IMR-90 (cell line): Measurements from ENCODE around the gene SYCP2. TPM values are rescaled to one million over a fixed set of nuclear protein-coding genes. Genes with fewer than 3 reads are reported as not detected.

Experiments used
- ATAC-seq: fragments of 200-7000 bp; cut with Tn5 transposase; 2 replicates; pipeline ENCODE4 v1.9.1; 2020; ENCODE audit warnings: low read depth, mild to moderate bottlenecking, moderate library complexity
- BruUV-seq: library from RNA; stranded (reverse); fragments of 400-500 nt; replicated peaks from 2 replicates; lab custom pipeline; 2021; lab: Mats Ljungman, UMichigan
- CTCF ChIA-PET: fragments of 300-600 bp; formaldehyde crosslinking; extraction: SDS; loops from one replicate; lab custom pipeline; 2021; ENCODE audit warnings: antibody characterized with exemption; lab: Yijun Ruan, JAX
- POLR2A ChIA-PET: fragments of 300-600 bp; sonication (Branson Sonifier 250); formaldehyde crosslinking; loops from one replicate; lab custom pipeline; 2022; ENCODE audit warnings: antibody characterized with exemption; ENCODE audit not compliant: unreplicated experiment; lab: Charles Lee
- DNase-seq: peaks from one replicate; pipeline ENCODE4 v3.0.0; 2013
- H2AFZ ChIP-seq: replicated peaks from 2 replicates; pipeline ENCODE3; 2013; ENCODE audit warnings: low read length, mild to moderate bottlenecking; ENCODE audit not compliant: poor library complexity
- H2AK5ac ChIP-seq: 2 replicates; pipeline ENCODE4 v1.6.1; 2013; ENCODE audit warnings: low read depth, low read length, inconsistent platforms
- H2AK9ac ChIP-seq: replicated peaks from 2 replicates; pipeline ENCODE3; 2013; ENCODE audit warnings: mild to moderate bottlenecking, low read depth, low read length, moderate library complexity; ENCODE audit not compliant: poor library complexity
- H2BK120ac ChIP-seq: 2 replicates; pipeline ENCODE4 v1.6.1; 2013; ENCODE audit warnings: low read depth, low read length, inconsistent platforms
- H2BK15ac ChIP-seq: 3 replicates; pipeline ENCODE4 v1.6.1; 2013; ENCODE audit warnings: low read depth, low read length, inconsistent platforms
- H2BK20ac ChIP-seq: 2 replicates; pipeline ENCODE4 v1.6.1; 2013; ENCODE audit warnings: low read depth, mild to moderate bottlenecking, inconsistent platforms, low read length, moderate library complexity
- H2BK5ac ChIP-seq: 2 replicates; pipeline ENCODE4 v1.6.1; 2013; ENCODE audit warnings: mild to moderate bottlenecking, low read depth, low read length, inconsistent platforms; ENCODE audit not compliant: poor library complexity, severe bottlenecking
- H3K14ac ChIP-seq: replicated peaks from 2 replicates; pipeline ENCODE4 v1.6.1; 2013; ENCODE audit warnings: low read depth, low read length, inconsistent platforms
- H3K18ac ChIP-seq: 2 replicates; pipeline ENCODE4 v1.6.1; 2013; ENCODE audit warnings: low read depth, low read length, control low read depth
- H3K23ac ChIP-seq: 2 replicates; pipeline ENCODE4 v1.6.1; 2013; ENCODE audit warnings: low read depth, low read length, inconsistent platforms
- H3K27ac ChIP-seq: 2 replicates; pipeline ENCODE4 v1.5.1; 2013; ENCODE audit warnings: mild to moderate bottlenecking, control low read depth, low read length; ENCODE audit not compliant: insufficient read depth
- H3K27me3 ChIP-seq: 2 replicates; pipeline ENCODE4 v1.6.1; 2013; ENCODE audit warnings: low read length; ENCODE audit not compliant: control insufficient read depth, insufficient read depth
- H3K36me3 ChIP-seq: 2 replicates; pipeline ENCODE4 v1.6.1; 2013; ENCODE audit warnings: low read length, mixed read lengths; ENCODE audit not compliant: control insufficient read depth, insufficient read depth
- H3K4ac ChIP-seq: 2 replicates; pipeline ENCODE4 v1.6.1; 2013; ENCODE audit warnings: low read depth, low read length, inconsistent platforms
- H3K4me1 ChIP-seq: 2 replicates; pipeline ENCODE4 v1.6.1; 2013; ENCODE audit warnings: low read length, mixed read lengths; ENCODE audit not compliant: control insufficient read depth, insufficient read depth
- H3K4me2 ChIP-seq: 2 replicates; pipeline ENCODE4 v1.6.1; 2013; ENCODE audit warnings: low read depth, mild to moderate bottlenecking, control low read depth, low read length, moderate library complexity
- H3K4me3 ChIP-seq: 2 replicates; pipeline ENCODE4 v1.5.1; 2013; ENCODE audit warnings: low read depth, mild to moderate bottlenecking, control low read depth, low read length, moderate library complexity; ENCODE audit not compliant: insufficient read depth
- H3K56ac ChIP-seq: 2 replicates; pipeline ENCODE4 v1.6.1; 2013; ENCODE audit warnings: low read length, inconsistent platforms; ENCODE audit not compliant: insufficient read depth; ENCODE audit errors: extremely low read depth
- H3K79me1 ChIP-seq, 2 experiments: 2 replicates each; pipeline ENCODE4 v1.6.1; 2013; ENCODE audit warnings: low read length in 2 of 2, inconsistent platforms in 1 of 2, low read depth in 1 of 2
- H3K9ac ChIP-seq: 2 replicates; pipeline ENCODE4 v1.6.1; 2013; ENCODE audit warnings: low read depth, low read length, control low read depth
- H3K9me1 ChIP-seq: 2 replicates; pipeline ENCODE4 v1.6.1; 2013; ENCODE audit warnings: low read length, inconsistent platforms; ENCODE audit not compliant: insufficient read depth
- H3K9me3 ChIP-seq: 2 replicates; pipeline ENCODE4 v1.6.1; 2013; ENCODE audit warnings: low read length; ENCODE audit not compliant: control insufficient read depth, insufficient read depth
- H4K20me1 ChIP-seq: 2 replicates; pipeline ENCODE4 v1.6.1; 2013; ENCODE audit warnings: low read length, inconsistent platforms; ENCODE audit not compliant: insufficient read depth
- H4K5ac ChIP-seq: 2 replicates; pipeline ENCODE4 v1.6.1; 2013; ENCODE audit warnings: mild to moderate bottlenecking, low read depth, low read length, control low read depth
- H4K8ac ChIP-seq, 2 experiments: 2 replicates each; pipeline ENCODE4 v1.6.1; 2013; ENCODE audit warnings: low read depth in 2 of 2, low read length in 2 of 2, control low read depth in 1 of 2, inconsistent platforms in 1 of 2
- H4K91ac ChIP-seq: 2 replicates; pipeline ENCODE4 v1.6.1; 2013; ENCODE audit warnings: low read depth, low read length, inconsistent platforms; ENCODE audit not compliant: insufficient read depth
- BHLHE40 ChIP-seq: fragments of 150-350 bp; IDR thresholded peaks from 2 replicates; pipeline ENCODE4 v1.6.1; 2016; ENCODE audit warnings: mild to moderate bottlenecking, low read depth, low read length
- CEBPB ChIP-seq: IDR thresholded peaks from 2 replicates; pipeline ENCODE4 v1.6.1; 2012; ENCODE audit warnings: low read depth, low read length, improper control_type of control experiment
- CHD1 ChIP-seq: IDR thresholded peaks from 2 replicates; pipeline ENCODE4 v1.6.1; 2012; ENCODE audit warnings: low read depth, low read length, improper control_type of control experiment
- NFE2L2 ChIP-seq: fragments of 150-350 bp; IDR thresholded peaks from 2 replicates; pipeline ENCODE4 v1.6.1; 2016; ENCODE audit warnings: low read depth, mild to moderate bottlenecking, low read length
- POLR2A ChIP-seq: IDR thresholded peaks from 2 replicates; pipeline ENCODE4 v1.6.1; 2012; ENCODE audit warnings: mild to moderate bottlenecking, low read depth, low read length
- RAD21 ChIP-seq: IDR thresholded peaks from 2 replicates; pipeline ENCODE4 v1.6.1; 2012; ENCODE audit warnings: low read length, improper control_type of control experiment
- RCOR1 ChIP-seq: IDR thresholded peaks from 2 replicates; pipeline ENCODE4 v1.6.1; 2012; ENCODE audit warnings: mild to moderate bottlenecking, low read length, improper control_type of control experiment; ENCODE audit not compliant: insufficient replicate concordance
- RFX5 ChIP-seq: IDR thresholded peaks from 2 replicates; pipeline ENCODE4 v1.8.0; 2012; ENCODE audit warnings: low read depth, mild to moderate bottlenecking, low read length, moderate library complexity
- WGBS, 2 experiments: methylation state at CpG; one replicate each; pipeline versions ENCODE4 v1.1.5 to v1.1.7; 2013; ENCODE audit warnings: missing lambda C conversion rate in 2 of 2; ENCODE audit not compliant: insufficient read length in 1 of 2; ENCODE audit errors: extremely low coverage in 2 of 2; 5-methylcytosine and 5-hydroxymethylcytosine counted together
- dilution Hi-C: fragments of 300-500 bp; cut with HindIII; formaldehyde crosslinking; loops from one replicate; pipeline ENCODE4 v1.14.3; 2018; ENCODE audit warnings: low sequenced_read_pairs; ENCODE audit not compliant: unreplicated experiment
- in situ Hi-C: fragments of 300-500 bp; cut with MboI; formaldehyde crosslinking; loops from 3 replicates; pipeline ENCODE4 v1.14.3; 2019; ENCODE audit warnings: low sequenced_read_pairs, inconsistent platforms, mixed read lengths
- intact Hi-C: fragments of 100-400 bp; cut with micrococcal nuclease; formaldehyde crosslinking; loops from 2 replicates; pipeline ENCODE4 v1.10.0; 2022
- polyA plus RNA-seq, 3 experiments: library from polyadenylated mRNA; depleted of rRNA; stranded (reverse); fragments of >200 nt; gene quantifications; 2 replicates each; pipeline ENCODE4 v1.2.3, GENCODE V29; 2012; ENCODE audit warnings: low replicate concordance in 1 of 3
- total RNA-seq: library from RNA; depleted of rRNA; stranded (reverse); fragments of >200 nt; gene quantifications from 2 replicates; pipeline ENCODE4 v1.2.3, GENCODE V29; 2012
- TF ChIP-seq, protein P1 (sequence below): fragments of 150-350 bp; IDR thresholded peaks from 2 replicates; pipeline ENCODE4 v1.6.1; 2016; ENCODE audit warnings: low read depth, mild to moderate bottlenecking, low read length, moderate library complexity, borderline replicate concordance
- TF ChIP-seq, protein P2 (sequence below): fragments of 150-350 bp; IDR thresholded peaks from 2 replicates; pipeline ENCODE4 v1.6.1; 2017; ENCODE audit warnings: mild to moderate bottlenecking, antibody characterized with exemption, low read length, low read depth

SYCP2 gene
- total and polyA plus RNA-seq, 2 of the 4 experiments (the other 2 are of a cell fraction), result 0.18 to 0.31 TPM

GRCh38 chr20:59936409-59936808 is 3.0 kb upstream of the SYCP2 start:
- DNase-seq, result no peak
- in situ Hi-C loops, result no loop called here

More at GRCh38 chr20:59936409-59936808, 3.0 kb upstream of the SYCP2 start:
- Histone ChIP-seq H3K4me2 (no peak overlapping the region), H2BK15ac (no peak overlapping the region), H3K27ac (no peak overlapping the region), H4K91ac (no peak overlapping the region), H4K5ac (no peak overlapping the region), H3K79me1 (peaks cover 10 to 16% of the 10 kb centered on the region in 2 experiments), H2AFZ (no peak overlapping the region), H3K14ac (no peak overlapping the region), H4K8ac (no peak overlapping the region), H4K20me1 (peaks cover 13% of the 10 kb centered on the region), H3K27me3 (no peaks in the 10 kb centered on the region), H3K9me3 (no peaks in the 10 kb centered on the region), H3K56ac (no peak overlapping the region), H2BK20ac (no peak overlapping the region), H2BK120ac (no peak overlapping the region), H3K18ac (no peak overlapping the region), H3K36me3 (no peaks in the 10 kb centered on the region), H3K9me1 (no peaks in the 10 kb centered on the region), H3K9ac (no peak overlapping the region), H2AK5ac (no peak overlapping the region), H3K4me1 (peaks cover 9% of the 10 kb centered on the region), H3K4ac (no peak overlapping the region), H2BK5ac (no peak overlapping the region), H3K4me3 (no peak overlapping the region), H2AK9ac (no peak overlapping the region), H3K23ac (no peak overlapping the region)
- ATAC-seq, result no peak
- POLR2A ChIA-PET, result no interaction called here
- BruUV-seq, result no TSS peak
- dilution Hi-C loops, result no loop called here
- WGBS, 2 experiments, result no CpG with 5 or more reads among the region's 4 CpGs
- TF ChIP-seq NFE2L2 (no peak), RCOR1 (no peak), CEBPB (no peak), CHD1 (no peak), BHLHE40 (no peak), POLR2A (no peak), RAD21 (no peak), RFX5 (no peak)
- TF ChIP-seq, protein P1, sequence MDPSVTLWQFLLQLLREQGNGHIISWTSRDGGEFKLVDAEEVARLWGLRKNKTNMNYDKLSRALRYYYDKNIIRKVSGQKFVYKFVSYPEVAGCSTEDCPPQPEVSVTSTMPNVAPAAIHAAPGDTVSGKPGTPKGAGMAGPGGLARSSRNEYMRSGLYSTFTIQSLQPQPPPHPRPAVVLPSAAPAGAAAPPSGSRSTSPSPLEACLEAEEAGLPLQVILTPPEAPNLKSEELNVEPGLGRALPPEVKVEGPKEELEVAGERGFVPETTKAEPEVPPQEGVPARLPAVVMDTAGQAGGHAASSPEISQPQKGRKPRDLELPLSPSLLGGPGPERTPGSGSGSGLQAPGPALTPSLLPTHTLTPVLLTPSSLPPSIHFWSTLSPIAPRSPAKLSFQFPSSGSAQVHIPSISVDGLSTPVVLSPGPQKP, result no peak
- TF ChIP-seq, protein P2, sequence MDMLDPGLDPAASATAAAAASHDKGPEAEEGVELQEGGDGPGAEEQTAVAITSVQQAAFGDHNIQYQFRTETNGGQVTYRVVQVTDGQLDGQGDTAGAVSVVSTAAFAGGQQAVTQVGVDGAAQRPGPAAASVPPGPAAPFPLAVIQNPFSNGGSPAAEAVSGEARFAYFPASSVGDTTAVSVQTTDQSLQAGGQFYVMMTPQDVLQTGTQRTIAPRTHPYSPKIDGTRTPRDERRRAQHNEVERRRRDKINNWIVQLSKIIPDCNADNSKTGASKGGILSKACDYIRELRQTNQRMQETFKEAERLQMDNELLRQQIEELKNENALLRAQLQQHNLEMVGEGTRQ, result no peak
- CTCF ChIA-PET, result no interaction called here
- intact Hi-C loops, result no loop called here
